ENCODE measurements around the gene HOMEZ. TPM values are rescaled to one million over a fixed set of nuclear protein-coding genes. Genes with fewer than 3 reads are reported as not detected.
A peak's percentile ranks its signal among the peaks of the same experiment; 100 is the strongest.
"Not testable (repeated sequence)": the region's sequence is repeated elsewhere in the genome, so short reads cannot be mapped to it uniquely, and the experiment has no call there.

Gene HOMEZ
- total RNA-seq, 1 experiment from 2014 or later = 0.76 TPM

GRCh38 chr14:23297611-23298277 is 11.8 kb upstream of the HOMEZ start:
- no peak for DNase-seq
- Histone ChIP-seq H3K9me3 (no peaks in the 10 kb centered on the region), H3K27me3 (no peaks in the 10 kb centered on the region), H3K4me3 (no peak overlapping the region), H3K36me3 (no peaks in the 10 kb centered on the region; the same call in 1 of the 2 replicates)

- Histone ChIP-seq H3K4me3 (no peak overlapping the region), H3K36me3 (no peaks in the 10 kb centered on the region; the same call in 1 of the 2 replicates), H3K27me3 (no peaks in the 10 kb centered on the region), H3K9me3 (no peaks in the 10 kb centered on the region)
- DNase-seq = no peak
Measured at GRCh38 chr14:23297096-23297495, 11.2 kb upstream of the HOMEZ start.

- DNase-seq = no peak
- Histone ChIP-seq H3K4me3 (no peak overlapping the region), H3K9me3 (no peaks in the 10 kb centered on the region), H3K36me3 (no peaks in the 10 kb centered on the region; the same call in 1 of the 2 replicates), H3K27me3 (no peaks in the 10 kb centered on the region)
Measured at GRCh38 chr14:23296012-23296777, 10.3 kb upstream of the HOMEZ start.

GRCh38 chr14:23294734-23295561 is 9.0 kb upstream of the HOMEZ start:
- Histone ChIP-seq H3K36me3 (no peaks in the 10 kb centered on the region; the same call in 1 of the 2 replicates), H3K9me3 (no peaks in the 10 kb centered on the region), H3K4me3 (no peak overlapping the region), H3K27me3 (no peaks in the 10 kb centered on the region)
- peak; percentile 7 for DNase-seq

- Histone ChIP-seq H3K27me3 (no peaks in the 10 kb centered on the region), H3K36me3 (no peaks in the 10 kb centered on the region), H3K9me3 (no peaks in the 10 kb centered on the region), H3K4me3 (peak overlapping the region; percentile 70)
- no peak for DNase-seq
Measured at GRCh38 chr14:23286902-23287479, 1.1 kb upstream of the HOMEZ start.

- Histone ChIP-seq H3K9me3 (no peaks in the 10 kb centered on the region), H3K36me3 (no peaks in the 10 kb centered on the region), H3K4me3 (peak overlapping the region; percentile 70), H3K27me3 (no peaks in the 10 kb centered on the region)
- no peak for DNase-seq
Measured at GRCh38 chr14:23285530-23286019, 357 bp downstream of the HOMEZ start.

GRCh38 chr14:23284654-23285529 is 1.0 kb downstream of the HOMEZ start:
- Histone ChIP-seq H3K9me3 (no peaks in the 10 kb centered on the region), H3K36me3 (no peaks in the 10 kb centered on the region), H3K4me3 (peak overlapping the region; percentile 70), H3K27me3 (no peaks in the 10 kb centered on the region)
- no peak for DNase-seq

GRCh38 chr14:23281247-23281646 is 4.7 kb downstream of the HOMEZ start:
- no peaks in the 10 kb centered on the region for H3K27me3 ChIP-seq
- no peaks in the 10 kb centered on the region for H3K9me3 ChIP-seq
- DNase-seq = no peak
- no peak overlapping the region for H3K4me3 ChIP-seq
- no peaks in the 10 kb centered on the region for H3K36me3 ChIP-seq

- H3K9me3 ChIP-seq, H3K27me3 ChIP-seq, H3K36me3 ChIP-seq, H3K4me3 ChIP-seq, DNase-seq: not testable (repeated sequence)
Measured at GRCh38 chr14:23277928-23278327, 8.0 kb downstream of the HOMEZ start.

GRCh38 chr14:23277189-23277588 is 8.7 kb downstream of the HOMEZ start:
- no peaks in the 10 kb centered on the region for H3K9me3 ChIP-seq
- DNase-seq = no peak
- H3K27me3 ChIP-seq = no peaks in the 10 kb centered on the region
- H3K4me3 ChIP-seq = no peak overlapping the region
- no peaks in the 10 kb centered on the region for H3K36me3 ChIP-seq

- no peak for DNase-seq
- Histone ChIP-seq H3K36me3 (no peaks in the 10 kb centered on the region), H3K4me3 (no peak overlapping the region), H3K9me3 (no peaks in the 10 kb centered on the region), H3K27me3 (no peaks in the 10 kb centered on the region)
Measured at GRCh38 chr14:23275412-23275811, 10.5 kb downstream of the HOMEZ start.

- Histone ChIP-seq H3K27me3 (peaks cover 2% of the 10 kb centered on the region; the same call in 1 of the 2 replicates), H3K36me3 (no peaks in the 10 kb centered on the region), H3K9me3 (no peaks in the 10 kb centered on the region), H3K4me3 (no peak overlapping the region)
- DNase-seq = no peak
Measured at GRCh38 chr14:23269193-23269592, 16.7 kb downstream of the HOMEZ start.

- H3K27me3 ChIP-seq = peaks cover 17% of the 10 kb centered on the region
- H3K9me3 ChIP-seq, H3K4me3 ChIP-seq, DNase-seq, H3K36me3 ChIP-seq: not testable (repeated sequence)
Measured at GRCh38 chr14:23260849-23261248, 25.1 kb downstream of the HOMEZ start.

GRCh38 chr14:23259426-23259825 is 26.5 kb downstream of the HOMEZ start:
- H3K4me3 ChIP-seq = no peak overlapping the region
- no peaks in the 10 kb centered on the region for H3K36me3 ChIP-seq
- DNase-seq = no peak
- peaks cover 17% of the 10 kb centered on the region for H3K27me3 ChIP-seq
- no peaks in the 10 kb centered on the region for H3K9me3 ChIP-seq

GRCh38 chr14:23258256-23258655 is 27.7 kb downstream of the HOMEZ start:
- H3K36me3 ChIP-seq = no peaks in the 10 kb centered on the region
- H3K4me3 ChIP-seq = no peak overlapping the region
- DNase-seq = no peak
- H3K9me3 ChIP-seq = no peaks in the 10 kb centered on the region
- H3K27me3 ChIP-seq = peaks cover 10% of the 10 kb centered on the region

All from MG63 (cell line).